ENCODE measurements around the gene CIAPIN1.

CIAPIN1 gene

GRCh38 chr16:57486858-57487834 is 40.0 kb upstream of the CIAPIN1 start:
- Histone ChIP-seq H3K36me3 (ENCODE audit: insufficient read depth, low read length) (no peaks in the 10 kb centered on the region), H3K27me3 (ENCODE audit: insufficient read depth, low read length, poor library complexity) (peaks cover 3% of the 10 kb centered on the region), H3K9me3 (ENCODE audit: insufficient read depth, low read length, severe bottlenecking) (no peaks in the 10 kb centered on the region), H3K9ac (ENCODE audit: low read depth, low read length) (no peak overlapping the region; the same call in 1 of the 2 replicates), H3K27ac (ENCODE audit: low read length) (no peak overlapping the region), H3K4me3 (ENCODE audit: low read depth in 1 of 2, low read length in 2 of 2) (peak overlapping the region in 1 of 2 experiments; percentile 63; a peak in 2 of 4 replicates), H3K4me1 (ENCODE audit: insufficient read depth, low read length) (peaks cover 17% of the 10 kb centered on the region), H3K79me2 (ENCODE audit: insufficient read depth, low read length) (no peaks in the 10 kb centered on the region), H3K4me2 (ENCODE audit: insufficient read depth, low read length) (peak overlapping the region; percentile 80), H2AFZ (ENCODE audit: low read depth, low read length) (peak overlapping the region; percentile 75), H4K20me1 (ENCODE audit: insufficient read depth, low read length) (peaks cover 15% of the 10 kb centered on the region; the same call in 1 of the 2 replicates)
- ATAC-seq (ENCODE audit: insufficient read depth, low read depth) (no peak), DNase-seq (no peak)
- TF ChIP-seq EZH2 (IDR thresholded peaks at IDR 0.05; ENCODE audit: borderline replicate concordance, low read depth, low read length, severe bottlenecking) = no peak
- TF ChIP-seq CTCF (IDR thresholded peaks at IDR 0.05; ENCODE audit: borderline replicate concordance, extremely low read depth, low read length, poor library complexity, severe bottlenecking) = no peak

- Histone ChIP-seq H3K9ac (ENCODE audit: low read depth, low read length) (peak within 1 kb of the TSS; percentile 53), H3K4me3 (ENCODE audit: low read depth in 1 of 2, low read length in 2 of 2) (peak within 1 kb of the TSS; percentile 8 to 63; a peak in 3 of 4 replicates), H3K27me3 (ENCODE audit: insufficient read depth, low read length, poor library complexity) (peaks cover 3% of the 10 kb centered on the region), H3K27ac (ENCODE audit: low read length) (no peak within 1 kb of the TSS), H2AFZ (ENCODE audit: low read depth, low read length) (peak within 1 kb of the TSS; percentile 75), H4K20me1 (ENCODE audit: insufficient read depth, low read length) (peaks cover 15% of the 10 kb centered on the region; the same call in 1 of the 2 replicates), H3K4me1 (ENCODE audit: insufficient read depth, low read length) (peaks cover 17% of the 10 kb centered on the region), H3K36me3 (ENCODE audit: insufficient read depth, low read length) (no peaks in the 10 kb centered on the region), H3K9me3 (ENCODE audit: insufficient read depth, low read length, severe bottlenecking) (no peaks in the 10 kb centered on the region), H3K4me2 (ENCODE audit: insufficient read depth, low read length) (peak within 1 kb of the TSS; percentile 80), H3K79me2 (ENCODE audit: insufficient read depth, low read length) (no peaks in the 10 kb centered on the region)
- DNase-seq = peak; percentile 83
- TF ChIP-seq CTCF (IDR thresholded peaks at IDR 0.05; ENCODE audit: borderline replicate concordance, extremely low read depth, low read length, poor library complexity, severe bottlenecking) (no peak), EZH2 (IDR thresholded peaks at IDR 0.05; ENCODE audit: borderline replicate concordance, low read depth, low read length, severe bottlenecking) (no peak)
- ATAC-seq (ENCODE audit: insufficient read depth, low read depth) = peak; percentile 99
These were observed 39.0 kb upstream of the CIAPIN1 start, which contains the start of gene DOK4 for GRCh38 chr16:57485916-57486857. Gene DOK4, minus strand, starts transcription at chr16:57486493. Its CDS starts 6,986 bp downstream, at chr16:57479507.

GRCh38 chr16:57485091-57485915 is 38.1 kb upstream of the CIAPIN1 start:
- Histone ChIP-seq H2AFZ (ENCODE audit: low read depth, low read length) (peak overlapping the region; percentile 64), H3K36me3 (ENCODE audit: insufficient read depth, low read length) (no peaks in the 10 kb centered on the region), H3K4me3 (ENCODE audit: low read depth in 1 of 2, low read length in 2 of 2) (peak overlapping the region; percentile 8 to 63; a peak in 3 of 4 replicates), H4K20me1 (ENCODE audit: insufficient read depth, low read length) (peaks cover 15% of the 10 kb centered on the region; the same call in 1 of the 2 replicates), H3K9me3 (ENCODE audit: insufficient read depth, low read length, severe bottlenecking) (no peaks in the 10 kb centered on the region), H3K27me3 (ENCODE audit: insufficient read depth, low read length, poor library complexity) (peaks cover 1% of the 10 kb centered on the region), H3K4me1 (ENCODE audit: insufficient read depth, low read length) (peaks cover 17% of the 10 kb centered on the region), H3K79me2 (ENCODE audit: insufficient read depth, low read length) (no peaks in the 10 kb centered on the region), H3K9ac (ENCODE audit: low read depth, low read length) (peak overlapping the region; percentile 53), H3K27ac (ENCODE audit: low read length) (no peak overlapping the region), H3K4me2 (ENCODE audit: insufficient read depth, low read length) (peak overlapping the region; percentile 80)
- DNase-seq (no peak), ATAC-seq (ENCODE audit: insufficient read depth, low read depth) (no peak)
- TF ChIP-seq CTCF (IDR thresholded peaks at IDR 0.05; ENCODE audit: borderline replicate concordance, extremely low read depth, low read length, poor library complexity, severe bottlenecking) = no peak
- no peak for TF ChIP-seq EZH2 (IDR thresholded peaks at IDR 0.05; ENCODE audit: borderline replicate concordance, low read depth, low read length, severe bottlenecking)
